HG03439 (cell line): ENCODE data around the gene RASL10B.

ENCODE experiments used
- ATAC-seq: cut with Tn5 transposase; IDR thresholded peaks from one replicate; pipeline ENCODE4 v1.9.1; 2021; ENCODE audit warnings: mild to moderate bottlenecking, moderate library complexity; ENCODE audit not compliant: unreplicated experiment

The RASL10B gene

DNA sequence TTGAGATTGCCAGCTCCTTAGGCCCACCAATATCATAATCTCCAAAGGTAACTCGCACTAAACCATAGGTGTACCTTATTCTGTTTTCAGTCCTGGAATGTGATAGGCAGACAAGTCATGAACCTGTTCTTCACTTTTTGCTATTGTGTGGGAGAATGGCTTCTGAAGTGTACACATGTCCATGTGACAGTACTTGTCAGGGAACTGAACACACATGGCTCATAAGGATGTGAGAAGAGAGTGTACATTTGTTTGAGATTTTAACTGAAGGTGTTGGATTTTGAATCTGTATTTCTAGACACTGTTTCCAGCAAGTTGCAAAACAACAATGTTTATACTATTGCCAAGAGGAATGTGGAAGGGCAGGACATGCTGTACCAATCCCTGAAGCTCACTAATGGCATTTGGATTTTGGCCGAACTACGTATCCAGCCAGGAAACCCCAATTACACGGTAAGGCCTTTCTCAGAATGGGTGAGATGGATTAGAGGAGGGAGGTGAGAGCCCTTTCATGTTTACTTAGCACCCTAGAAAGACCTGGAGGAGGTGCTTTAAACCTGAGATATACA lies 14.5 kb upstream of the RASL10B start:
- no peak for ATAC-seq

GRCh38 chr17:35717475-35717874 lies 14.0 kb upstream of the RASL10B start:
- ATAC-seq, result no peak

DNA sequence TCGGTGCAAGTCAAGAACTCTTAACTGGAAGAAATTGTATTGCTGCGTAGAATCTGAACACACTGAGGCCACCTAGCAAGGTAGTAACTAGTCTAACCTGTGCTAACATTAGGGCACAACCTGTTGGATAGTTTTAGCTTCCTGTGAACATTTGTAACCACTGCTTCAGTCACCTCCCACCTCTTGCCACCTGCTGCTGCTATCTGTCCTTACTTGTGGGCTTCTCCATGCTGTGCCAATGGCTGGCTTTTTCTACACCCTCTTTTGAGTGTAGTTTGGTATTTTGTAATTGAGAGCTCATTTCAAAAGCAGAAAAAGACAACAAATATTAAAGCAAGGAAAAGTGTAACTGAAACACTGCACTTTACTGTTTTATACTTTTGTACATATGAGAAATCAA lies 7.7 kb upstream of the RASL10B start:
- no peak for ATAC-seq

GRCh38 chr17:35725058-35725457 lies 6.4 kb upstream of the RASL10B start:
- no peak for ATAC-seq

DNA sequence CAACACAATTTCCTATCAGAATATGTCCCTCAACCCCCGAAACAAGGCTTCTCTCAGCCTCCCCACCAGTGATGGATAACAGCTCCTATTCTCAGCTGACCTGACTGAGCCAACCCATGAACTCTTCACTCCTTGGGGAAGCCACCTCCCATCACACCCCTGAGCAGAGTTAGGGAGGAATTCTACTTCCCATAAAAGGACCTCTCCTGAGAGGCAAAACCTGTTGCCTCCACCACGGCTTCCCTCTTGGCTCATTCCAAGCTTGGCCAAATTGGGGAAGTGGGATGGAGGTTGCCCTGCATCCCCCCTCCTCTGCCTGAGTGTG lies 5.7 kb upstream of the RASL10B start:
- no peak for ATAC-seq

DNA sequence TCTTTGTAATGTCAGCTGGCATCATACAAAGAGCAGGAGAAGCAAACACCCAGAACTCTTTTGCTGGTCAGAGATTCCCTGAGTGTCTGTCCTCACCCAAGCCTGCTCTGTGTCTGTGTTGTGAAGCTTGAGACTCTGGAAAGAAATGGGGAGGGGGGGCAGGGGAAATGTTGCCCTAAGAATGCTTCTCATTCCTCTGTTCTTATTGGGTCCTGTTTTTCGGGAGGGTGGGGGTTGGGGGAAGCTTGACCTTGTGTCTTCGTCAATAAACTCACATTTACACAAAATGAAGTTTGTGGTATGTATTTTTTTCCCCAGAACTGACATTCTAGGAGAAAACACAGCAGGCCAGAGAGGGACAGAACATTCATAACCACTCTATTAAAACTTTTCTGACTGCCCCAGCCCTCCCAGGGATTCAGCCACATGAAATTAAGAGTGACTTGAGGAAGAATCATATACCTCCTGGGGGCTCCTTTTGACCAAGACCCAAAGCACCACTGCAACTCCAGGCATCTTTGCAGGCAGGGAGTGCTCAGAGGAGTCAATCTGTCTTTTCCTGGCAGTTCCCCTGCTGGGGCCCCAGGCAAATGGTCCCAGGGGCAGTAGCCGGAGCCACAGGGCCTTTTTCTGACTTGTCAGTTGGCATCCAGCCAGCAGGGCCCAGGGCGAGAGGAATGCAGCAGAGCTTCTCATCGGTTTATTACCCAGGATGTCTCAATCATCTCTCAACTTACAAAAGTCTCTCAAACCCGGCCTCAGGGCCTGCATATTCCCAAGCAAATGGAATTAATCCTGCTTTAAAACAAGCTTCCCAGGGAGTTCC lies 5.1 kb upstream of the RASL10B start:
- no peak for ATAC-seq

GRCh38 chr17:35726953-35727460 lies 4.4 kb upstream of the RASL10B start:
- no peak for ATAC-seq

DNA sequence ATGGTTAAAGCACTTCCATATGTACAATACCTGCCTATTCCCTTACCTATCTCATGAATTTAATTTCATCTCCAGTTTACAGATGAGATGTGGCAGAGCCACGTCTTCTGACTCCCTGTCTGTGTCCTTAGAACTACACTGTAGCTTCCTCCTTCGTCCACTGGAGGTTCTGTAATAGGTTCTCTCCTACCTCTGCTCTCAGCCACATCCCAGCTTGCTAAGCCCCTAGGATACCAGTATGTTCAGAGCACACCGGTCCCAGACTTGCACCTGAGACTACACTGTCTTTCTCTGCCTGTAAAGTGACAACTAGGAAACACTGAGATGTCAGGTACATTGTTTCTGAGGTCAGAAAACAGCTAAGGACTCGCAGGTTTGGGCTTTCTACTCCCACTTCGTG lies 3.8 kb upstream of the RASL10B start:
- no peak for ATAC-seq

GRCh38 chr17:35728551-35728950 lies 2.9 kb upstream of the RASL10B start:
- ATAC-seq, result no peak

DNA sequence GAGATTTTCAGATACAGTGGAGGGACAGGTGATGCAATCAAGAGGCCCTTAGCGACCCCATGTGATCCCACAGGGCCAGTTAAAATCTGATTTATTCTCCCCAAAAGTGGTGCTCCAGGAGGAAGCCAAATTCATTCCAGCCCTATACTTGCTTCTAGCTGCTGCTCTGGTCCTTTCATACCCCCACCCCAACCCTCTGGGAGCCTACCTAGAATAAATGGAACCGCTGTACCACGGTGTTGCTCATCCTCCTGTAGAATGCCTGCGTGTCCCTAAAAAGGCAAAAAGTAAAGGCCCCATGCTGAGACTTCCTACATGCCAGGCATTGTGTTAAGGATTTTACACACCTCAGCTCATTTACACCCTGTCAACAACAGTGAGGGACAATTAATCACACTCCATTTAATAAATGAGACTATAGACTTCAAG lies 2.0 kb upstream of the RASL10B start:
- no peak for ATAC-seq

- no peak for ATAC-seq
These were observed 936 bp upstream of the RASL10B start for GRCh38 chr17:35730400-35731005.

DNA sequence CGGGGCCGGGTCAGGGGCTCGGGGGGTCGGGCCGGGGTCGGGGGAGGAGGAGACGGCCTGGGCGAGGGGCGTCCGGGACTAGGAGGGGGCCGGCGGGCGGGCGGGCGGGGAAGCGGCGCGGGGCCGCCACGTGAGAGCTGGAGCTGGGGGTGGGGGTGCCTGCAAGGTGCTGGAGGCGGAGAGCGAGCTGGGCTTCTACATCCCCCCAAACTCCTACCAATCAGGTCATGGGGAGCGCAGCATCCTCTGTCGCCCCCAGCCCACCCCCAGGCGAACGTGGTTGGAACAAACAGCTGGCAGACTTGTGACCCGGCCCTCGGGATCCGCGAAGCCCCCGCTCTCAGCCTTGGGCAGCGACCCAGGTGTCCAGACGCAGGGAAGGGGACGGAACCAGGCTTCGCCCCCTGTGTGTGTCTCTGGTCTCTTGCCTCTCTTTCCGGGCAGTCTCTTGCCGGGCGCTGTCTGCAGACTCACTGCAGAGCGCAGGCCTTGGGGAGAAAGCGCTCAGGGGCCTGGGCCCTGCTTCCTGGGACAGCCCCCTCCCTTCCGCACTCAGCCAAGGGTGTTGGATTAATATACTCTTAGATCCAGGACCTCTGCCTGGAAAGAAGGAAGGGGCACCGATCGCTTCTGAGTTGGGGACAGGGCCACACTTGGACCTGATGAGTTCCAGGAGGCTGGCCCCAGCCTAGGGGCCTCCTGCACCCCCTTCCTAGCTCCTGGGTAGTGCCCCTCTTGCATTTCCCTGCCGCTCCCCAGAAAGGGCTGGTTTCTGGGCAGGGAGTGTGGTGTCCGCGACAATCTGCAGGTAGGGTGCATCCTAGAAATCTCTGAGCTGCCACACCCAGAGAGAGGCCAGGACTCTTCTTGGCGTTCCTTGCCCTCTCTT lies 722 bp downstream of the RASL10B start:
- no peak for ATAC-seq

GRCh38 chr17:35732806-35733136 lies 1.3 kb downstream of the RASL10B start:
- no peak for ATAC-seq

- ATAC-seq, result no peak
These were observed 1.9 kb downstream of the RASL10B start for GRCh38 chr17:35733366-35733765.

- no peak for ATAC-seq
These were observed 3.0 kb downstream of the RASL10B start for GRCh38 chr17:35734396-35734795.

DNA sequence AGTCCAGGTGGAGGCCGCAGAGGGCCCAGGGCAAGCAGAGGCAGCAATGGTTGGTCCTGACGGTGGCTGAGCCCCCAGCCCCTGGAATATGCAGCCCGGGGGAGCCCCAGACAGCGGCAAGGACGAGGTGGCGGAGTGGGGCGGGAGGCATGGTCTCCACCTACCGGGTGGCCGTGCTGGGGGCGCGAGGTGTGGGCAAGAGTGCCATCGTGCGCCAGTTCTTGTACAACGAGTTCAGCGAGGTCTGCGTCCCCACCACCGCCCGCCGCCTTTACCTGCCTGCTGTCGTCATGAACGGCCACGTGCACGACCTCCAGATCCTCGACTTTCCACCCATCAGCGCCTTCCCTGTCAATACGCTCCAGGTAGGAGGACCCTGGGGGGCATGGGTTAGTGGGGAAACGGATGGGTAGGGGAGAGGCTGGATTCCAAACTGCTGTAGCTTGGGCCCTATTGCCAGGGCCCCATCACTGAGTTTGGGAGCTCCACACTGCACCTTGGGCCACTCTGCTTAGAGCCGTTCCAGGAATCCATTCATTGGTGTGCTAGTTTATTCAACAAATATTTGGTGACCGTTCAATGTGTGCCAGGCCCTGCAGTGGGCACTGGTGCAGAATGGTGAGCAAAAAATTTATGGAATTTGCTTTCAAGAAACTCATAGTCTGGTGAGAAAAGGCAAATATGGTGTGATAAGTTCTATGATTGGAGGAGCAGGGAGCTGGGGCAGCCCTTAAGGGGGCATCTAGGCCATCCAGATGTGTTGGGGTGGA lies 3.8 kb downstream of the RASL10B start:
- ATAC-seq, result no peak

DNA sequence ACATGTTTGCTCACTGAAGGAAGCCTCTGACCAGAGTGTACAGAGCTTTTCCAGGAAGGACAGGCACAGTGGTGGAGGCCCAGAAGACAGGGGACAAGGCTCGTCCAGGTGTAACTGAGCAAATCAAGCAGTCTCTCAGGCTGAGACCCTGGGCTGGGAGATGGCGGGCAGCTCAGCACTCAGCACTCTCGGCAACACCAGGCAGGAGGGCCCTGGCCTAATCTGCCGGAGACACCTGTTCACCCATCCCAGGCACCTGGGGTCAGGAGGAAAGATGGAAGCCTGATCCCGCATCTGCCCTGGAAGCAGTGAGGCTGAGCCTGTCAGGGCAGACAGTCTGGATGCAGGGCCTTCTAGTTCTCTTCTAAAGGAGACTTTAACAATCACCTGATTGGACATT lies 4.8 kb downstream of the RASL10B start:
- no peak for ATAC-seq

- no peak for ATAC-seq
These were observed 7.2 kb downstream of the RASL10B start for GRCh38 chr17:35738519-35739133.

GRCh38 chr17:35740216-35740615 lies 8.8 kb downstream of the RASL10B start:
- ATAC-seq, result no peak
